Left ventricle myocardium inferior (tissue), 1 donor: ENCODE data around the gene PIGK. TPM values are rescaled to one million over a fixed set of nuclear protein-coding genes. Genes with fewer than 3 reads are reported as not detected.

Experiments used
- DNase-seq: peaks from one replicate; pipeline ENCODE4 v3.0.0-alpha.2; 2020
- H3K27ac ChIP-seq: fragments of 200-600 bp; replicated peaks from 2 replicates; pipeline ENCODE4 v1.8.0; 2021
- H3K27me3 ChIP-seq: fragments of 200-600 bp; 2 replicates; pipeline ENCODE4 v1.8.0; 2021; ENCODE audit warnings: low read depth
- H3K36me3 ChIP-seq: fragments of 200-600 bp; 2 replicates; pipeline ENCODE4 v1.8.0; 2021
- H3K4me1 ChIP-seq: fragments of 200-600 bp; 2 replicates; pipeline ENCODE4 v1.8.0; 2021
- H3K4me3 ChIP-seq: fragments of 200-600 bp; 2 replicates; pipeline ENCODE4 v1.8.0; 2021; ENCODE audit warnings: mild to moderate bottlenecking, moderate library complexity
- H3K9me3 ChIP-seq: fragments of 200-600 bp; replicated peaks from 2 replicates; pipeline ENCODE4 v1.8.0; 2021
- intact Hi-C: fragments of 100-400 bp; cut with micrococcal nuclease; formaldehyde crosslinking; loops from one replicate; pipeline ENCODE4 v1.11.0; 2022
- total RNA-seq: library from RNA; stranded (reverse); fragmentation: NEBNext Ultra II Directional; extraction: Animal tissue kit (Norgen Biotek cat#: 25700); gene quantifications from one replicate; pipeline ENCODE4 v1.2.1, GENCODE V29; 2021
- TF ChIP-seq, protein P1 (sequence below): fragments of 200-600 bp; IDR thresholded peaks from 2 replicates; pipeline ENCODE4 v1.8.0; 2021; ENCODE audit warnings: antibody characterized with exemption, mild to moderate bottlenecking, borderline replicate concordance
- donor health status: DM: no; HTN: yes; CAD: no; lungs with severe emphysema.

The PIGK gene
- total RNA-seq, 1 donor from 2014 or later = 31.1 TPM

GRCh38 chr1:77085109-77085508, 134.1 kb downstream of the PIGK start:
- DNase-seq = no peak
- intact Hi-C loops = no loop called here
- no peak overlapping the region for H3K27ac ChIP-seq
- H3K36me3 ChIP-seq = no peaks in the 10 kb centered on the region
- TF ChIP-seq, protein P1, sequence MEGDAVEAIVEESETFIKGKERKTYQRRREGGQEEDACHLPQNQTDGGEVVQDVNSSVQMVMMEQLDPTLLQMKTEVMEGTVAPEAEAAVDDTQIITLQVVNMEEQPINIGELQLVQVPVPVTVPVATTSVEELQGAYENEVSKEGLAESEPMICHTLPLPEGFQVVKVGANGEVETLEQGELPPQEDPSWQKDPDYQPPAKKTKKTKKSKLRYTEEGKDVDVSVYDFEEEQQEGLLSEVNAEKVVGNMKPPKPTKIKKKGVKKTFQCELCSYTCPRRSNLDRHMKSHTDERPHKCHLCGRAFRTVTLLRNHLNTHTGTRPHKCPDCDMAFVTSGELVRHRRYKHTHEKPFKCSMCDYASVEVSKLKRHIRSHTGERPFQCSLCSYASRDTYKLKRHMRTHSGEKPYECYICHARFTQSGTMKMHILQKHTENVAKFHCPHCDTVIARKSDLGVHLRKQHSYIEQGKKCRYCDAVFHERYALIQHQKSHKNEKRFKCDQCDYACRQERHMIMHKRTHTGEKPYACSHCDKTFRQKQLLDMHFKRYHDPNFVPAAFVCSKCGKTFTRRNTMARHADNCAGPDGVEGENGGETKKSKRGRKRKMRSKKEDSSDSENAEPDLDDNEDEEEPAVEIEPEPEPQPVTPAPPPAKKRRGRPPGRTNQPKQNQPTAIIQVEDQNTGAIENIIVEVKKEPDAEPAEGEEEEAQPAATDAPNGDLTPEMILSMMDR = no peak
- H3K9me3 ChIP-seq = no peaks in the 10 kb centered on the region
- no peak overlapping the region for H3K4me3 ChIP-seq
- H3K27me3 ChIP-seq = no peaks in the 10 kb centered on the region
- H3K4me1 ChIP-seq = no peaks in the 10 kb centered on the region

DNA sequence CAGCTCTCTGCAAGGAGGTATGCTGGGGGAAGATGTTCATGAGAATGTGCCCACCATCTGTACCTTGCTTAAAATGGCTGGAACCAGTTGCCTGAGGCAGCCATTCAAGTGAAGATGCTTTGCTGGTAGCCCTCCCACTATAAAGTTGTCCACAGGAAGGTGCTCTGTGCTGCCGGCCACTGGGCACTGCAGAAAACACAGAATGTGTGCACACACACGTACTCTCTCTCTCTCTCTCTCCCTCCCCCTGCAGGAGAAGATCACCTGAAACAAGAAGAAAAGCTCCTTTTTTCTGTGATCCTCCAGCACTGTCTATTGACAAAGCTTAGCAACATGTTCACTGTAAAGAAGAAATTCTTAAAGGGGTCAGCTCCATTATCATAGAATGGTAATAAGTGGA, 134.8 kb downstream of the PIGK start:
- no peaks in the 10 kb centered on the region for H3K4me1 ChIP-seq
- intact Hi-C loops = no loop called here
- H3K9me3 ChIP-seq = no peaks in the 10 kb centered on the region
- H3K4me3 ChIP-seq = no peak overlapping the region
- DNase-seq = no peak
- no peak overlapping the region for H3K27ac ChIP-seq
- H3K36me3 ChIP-seq = no peaks in the 10 kb centered on the region
- H3K27me3 ChIP-seq = no peaks in the 10 kb centered on the region
- TF ChIP-seq, protein P1 = no peak

GRCh38 chr1:77081834-77082233, 137.4 kb downstream of the PIGK start:
- no peaks in the 10 kb centered on the region for H3K27me3 ChIP-seq
- intact Hi-C loops = no loop called here
- TF ChIP-seq, protein P1 = no peak
- no peaks in the 10 kb centered on the region for H3K9me3 ChIP-seq
- H3K4me3 ChIP-seq = no peak overlapping the region
- H3K36me3 ChIP-seq = no peaks in the 10 kb centered on the region
- H3K27ac ChIP-seq = no peak overlapping the region
- H3K4me1 ChIP-seq = no peaks in the 10 kb centered on the region
- DNase-seq = no peak

DNA sequence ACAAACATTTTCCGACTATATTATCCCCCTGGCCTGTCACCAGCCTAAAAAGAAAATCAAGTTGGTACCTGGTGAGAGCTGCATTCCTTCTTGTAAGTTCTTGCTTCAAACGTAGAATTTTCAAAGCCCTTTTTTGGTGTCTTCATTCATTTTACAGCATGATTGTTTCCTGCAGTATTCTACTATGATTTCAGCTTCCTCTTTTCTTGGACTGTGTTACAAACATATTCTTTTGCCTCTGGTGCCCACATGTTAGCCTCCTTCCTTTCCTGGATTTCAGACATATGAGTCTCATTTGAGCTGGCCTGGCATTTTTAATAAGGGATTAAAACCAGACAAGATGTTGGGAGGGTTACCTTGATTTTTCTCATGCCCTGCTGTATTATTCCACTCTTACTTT, 142.5 kb downstream of the PIGK start:
- Histone ChIP-seq H3K9me3 (no peaks in the 10 kb centered on the region), H3K36me3 (no peaks in the 10 kb centered on the region), H3K4me1 (no peaks in the 10 kb centered on the region), H3K27me3 (no peaks in the 10 kb centered on the region), H3K4me3 (no peak overlapping the region), H3K27ac (no peak overlapping the region)
- intact Hi-C loops = no loop called here
- TF ChIP-seq, protein P1 = no peak
- DNase-seq = no peak

GRCh38 chr1:77068013-77068412, 151.2 kb downstream of the PIGK start:
- no peak overlapping the region for H3K4me3 ChIP-seq
- intact Hi-C loops = no loop called here
- H3K4me1 ChIP-seq = no peaks in the 10 kb centered on the region
- no peak for DNase-seq
- no peaks in the 10 kb centered on the region for H3K36me3 ChIP-seq
- no peak overlapping the region for H3K27ac ChIP-seq
- TF ChIP-seq, protein P1 = no peak
- H3K9me3 ChIP-seq = no peaks in the 10 kb centered on the region
- H3K27me3 ChIP-seq = no peaks in the 10 kb centered on the region
